HG03354 (cell line): ENCODE data around the gene RBM17.
"Not testable (repeated sequence)": the region's sequence is repeated elsewhere in the genome, so short reads cannot be mapped to it uniquely, and the experiment has no call there.

Source experiments
- ATAC-seq: cut with Tn5 transposase; IDR thresholded peaks from one replicate; pipeline ENCODE4 v1.9.1; 2021; ENCODE audit warnings: mild to moderate bottlenecking; ENCODE audit not compliant: unreplicated experiment, poor library complexity, severe bottlenecking

The RBM17 gene

DNA sequence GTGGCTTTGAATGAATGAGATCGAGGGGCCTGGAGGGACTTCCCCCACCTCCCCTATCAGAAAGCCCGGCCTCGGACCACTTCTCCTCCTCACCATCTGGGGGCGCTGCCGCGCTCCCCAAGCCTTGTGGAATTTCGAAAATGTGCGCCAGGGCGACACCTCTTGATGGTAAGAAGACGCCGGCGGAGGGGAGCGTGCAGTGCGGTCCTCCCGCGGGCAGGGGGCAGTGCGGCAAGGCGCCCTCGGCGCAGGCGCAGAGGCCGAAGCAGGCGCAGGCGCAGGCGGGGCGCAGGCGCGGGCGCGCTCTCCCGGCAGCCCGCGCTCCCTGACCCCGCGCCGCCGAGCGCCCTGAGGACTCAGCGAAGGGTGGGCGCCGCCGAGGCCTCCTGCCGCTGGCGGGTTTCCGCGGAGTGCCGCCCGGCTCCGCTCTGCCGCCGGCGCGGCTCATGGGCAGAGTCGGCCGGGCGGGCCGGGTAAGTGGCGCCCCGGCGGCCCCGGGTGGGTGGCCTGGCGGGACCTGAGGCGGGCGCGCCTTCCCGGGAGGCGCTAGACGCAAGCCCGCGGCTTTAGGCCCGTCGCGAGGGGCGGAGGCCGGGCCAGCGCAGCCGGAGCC, at the start of gene RBM17:
RBM17 (plus strand) TSS at position 314 of the 613 bp plus-strand sequence. CDS start 8,032 bp downstream, outside the sequence.
- ATAC-seq = peak; percentile 81

DNA sequence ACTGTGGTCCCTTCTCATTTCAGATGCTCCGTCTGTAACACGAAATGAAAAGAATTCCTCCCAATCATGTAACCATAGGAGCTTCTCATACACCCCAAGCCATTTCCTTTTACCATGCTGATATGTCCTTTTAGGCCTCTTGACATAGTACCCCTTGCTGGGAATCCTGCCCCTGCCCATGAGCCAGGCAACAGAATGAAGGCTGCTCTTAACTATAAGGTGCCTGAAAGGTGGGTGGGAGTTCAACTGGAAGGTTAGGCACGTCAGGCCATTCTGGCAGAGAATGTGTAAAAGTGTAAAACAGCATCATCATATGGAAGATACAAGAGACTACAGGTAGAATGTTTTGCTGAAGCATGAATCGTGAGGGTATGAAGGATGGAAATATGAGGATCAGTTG, 49.1 kb upstream of the RBM17 start:
- ATAC-seq = no peak

DNA sequence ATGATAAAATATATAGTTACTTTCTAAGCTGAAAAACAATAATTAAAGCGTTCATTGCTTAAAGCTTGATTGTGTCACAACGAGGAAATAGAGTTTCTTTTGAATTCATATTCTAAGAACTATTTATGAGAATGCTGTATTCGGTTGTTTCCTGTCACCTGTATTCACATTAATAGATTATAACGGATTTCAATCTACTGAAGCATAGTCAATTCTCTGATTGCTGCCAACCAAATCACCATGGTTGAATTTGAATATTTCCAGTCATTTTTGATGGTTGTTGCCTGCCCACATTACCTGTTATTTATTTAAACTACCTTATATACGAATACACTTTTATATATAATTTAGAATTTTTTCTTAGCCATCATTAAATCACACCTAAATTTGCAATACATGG, 48.6 kb upstream of the RBM17 start:
- no peak for ATAC-seq

DNA sequence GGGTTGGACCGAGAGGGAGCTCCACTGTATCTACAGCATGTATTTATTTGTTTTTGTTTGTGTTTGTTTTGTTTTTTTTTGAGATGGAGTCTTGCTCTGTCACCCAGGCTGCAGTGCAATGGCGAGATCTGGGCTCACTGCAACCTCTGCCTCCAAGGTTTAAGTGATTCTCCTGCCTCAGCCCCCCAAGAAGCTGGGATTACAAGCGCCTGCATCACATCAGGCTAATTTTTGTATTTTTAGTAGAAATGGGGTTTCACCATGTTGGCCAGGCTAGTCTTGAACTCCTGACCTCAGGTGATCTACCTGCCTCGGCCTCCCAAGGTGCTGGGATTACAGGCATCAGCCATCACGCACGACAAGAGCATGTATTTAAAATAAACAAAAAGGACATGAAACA, 45.5 kb upstream of the RBM17 start:
- ATAC-seq = not testable (repeated sequence)

DNA sequence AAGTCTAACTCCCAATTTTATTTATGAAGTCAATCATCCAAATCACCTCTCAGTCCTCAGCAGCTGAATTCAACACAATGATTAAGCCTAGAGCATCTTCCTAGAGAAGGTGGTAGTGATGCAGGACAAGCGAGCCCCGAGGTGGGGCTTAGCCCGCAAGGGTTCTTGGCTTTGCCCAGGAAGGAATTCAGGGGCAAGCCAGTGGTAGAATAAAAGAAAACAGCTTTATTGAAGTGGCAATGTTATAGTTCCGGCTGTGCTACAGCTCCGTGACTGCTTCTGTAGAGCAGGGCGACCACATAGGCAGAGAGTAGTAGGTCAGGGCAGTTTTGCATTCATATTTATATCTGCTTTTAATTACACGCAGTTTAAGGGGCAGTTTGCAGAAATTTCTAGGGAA, 44.8 kb upstream of the RBM17 start:
- ATAC-seq = no peak

- peak; percentile 60 for ATAC-seq
Observed at GRCh38 chr10:6044751-6045313, 44.0 kb upstream of the RBM17 start.

GRCh38 chr10:6045314-6045848, 43.5 kb upstream of the RBM17 start:
- peak; percentile 21 for ATAC-seq

- ATAC-seq = no peak
Observed at GRCh38 chr10:6045878-6046772, 42.7 kb upstream of the RBM17 start.

DNA sequence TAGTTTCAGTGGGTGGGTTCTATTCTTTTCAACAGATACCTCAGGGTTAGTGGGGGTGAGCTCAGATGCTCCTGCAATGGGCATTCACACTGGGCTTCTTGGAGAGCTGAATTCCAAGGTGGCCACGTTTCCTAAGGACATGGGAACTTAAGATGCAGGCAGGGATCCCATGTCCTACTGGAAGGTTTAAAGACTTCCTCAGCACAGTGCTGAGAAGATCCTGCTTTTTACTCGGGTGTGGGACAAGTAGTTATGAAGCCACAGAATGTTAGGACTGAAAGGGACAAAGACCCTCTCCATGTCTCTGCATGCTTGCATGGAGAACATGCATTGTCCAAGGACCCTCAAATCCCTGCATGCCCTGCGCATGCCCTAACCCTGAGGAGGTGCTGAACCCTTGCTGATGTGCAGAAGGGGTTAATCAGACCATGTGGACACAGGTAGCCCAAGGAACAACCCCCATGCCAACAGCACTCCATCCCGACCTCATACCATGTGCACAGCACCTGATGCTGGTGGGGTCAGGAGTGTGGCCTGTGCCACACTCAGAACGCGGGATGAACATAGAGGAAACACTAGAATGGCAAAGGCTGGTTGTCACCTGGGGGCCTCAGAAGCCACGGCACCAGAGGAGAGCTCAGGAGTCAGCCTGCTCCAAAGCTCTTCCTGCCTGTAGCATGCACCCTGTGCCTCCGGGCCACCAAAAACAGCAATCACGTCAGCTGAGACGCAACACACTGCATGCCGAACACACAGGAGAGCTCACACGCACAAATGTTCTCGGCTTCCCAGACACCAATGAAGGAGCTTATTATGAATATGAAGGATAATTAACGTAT, 41.8 kb upstream of the RBM17 start:
- no peak for ATAC-seq

GRCh38 chr10:6047847-6048246, 41.0 kb upstream of the RBM17 start:
- no peak for ATAC-seq

- no peak for ATAC-seq
Observed at GRCh38 chr10:6048281-6049030, 40.4 kb upstream of the RBM17 start.

DNA sequence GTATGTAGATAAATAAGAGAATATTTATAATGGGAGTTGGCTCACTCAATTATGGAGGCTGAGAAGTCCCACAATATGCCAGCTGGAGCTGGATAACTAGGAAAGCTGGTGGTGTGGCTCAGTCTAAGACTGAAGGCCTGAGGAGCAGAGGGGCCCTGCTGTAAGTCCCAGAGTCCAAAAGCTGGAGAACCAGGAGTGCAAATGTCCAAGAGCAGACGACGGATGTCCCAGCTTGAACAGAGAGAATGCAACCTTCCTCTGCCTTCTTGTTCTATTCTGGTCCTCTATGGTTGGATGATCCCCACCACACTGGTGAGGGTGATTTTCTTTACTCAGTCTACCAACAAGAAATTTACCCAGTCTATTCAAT, 39.8 kb upstream of the RBM17 start:
- ATAC-seq = no peak

GRCh38 chr10:6050801-6051445, 37.9 kb upstream of the RBM17 start:
- peak; percentile 72 for ATAC-seq

GRCh38 chr10:6052247-6053221, 36.3 kb upstream of the RBM17 start:
- ATAC-seq = peak; percentile 23

DNA sequence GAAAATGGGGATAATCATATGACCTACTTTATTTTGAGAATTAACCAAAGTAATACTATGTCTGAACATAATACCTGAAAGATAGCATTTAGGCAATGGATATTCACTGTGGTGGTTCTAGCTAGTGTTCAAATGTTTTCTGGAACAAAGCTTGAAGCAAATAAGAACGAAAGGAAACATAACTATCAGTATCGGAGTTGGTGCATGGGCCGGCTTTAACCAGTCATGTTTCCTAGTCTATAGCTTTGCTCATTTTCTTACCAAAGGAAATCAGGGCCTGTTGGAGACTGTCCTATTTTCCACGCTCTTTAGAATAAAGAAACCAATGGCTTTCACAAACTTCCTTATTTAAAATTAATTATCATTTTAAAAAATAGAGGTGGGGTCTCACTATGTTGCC, 35.5 kb upstream of the RBM17 start:
- no peak for ATAC-seq

- ATAC-seq = no peak
Observed at GRCh38 chr10:6053816-6054631, 34.8 kb upstream of the RBM17 start.

DNA sequence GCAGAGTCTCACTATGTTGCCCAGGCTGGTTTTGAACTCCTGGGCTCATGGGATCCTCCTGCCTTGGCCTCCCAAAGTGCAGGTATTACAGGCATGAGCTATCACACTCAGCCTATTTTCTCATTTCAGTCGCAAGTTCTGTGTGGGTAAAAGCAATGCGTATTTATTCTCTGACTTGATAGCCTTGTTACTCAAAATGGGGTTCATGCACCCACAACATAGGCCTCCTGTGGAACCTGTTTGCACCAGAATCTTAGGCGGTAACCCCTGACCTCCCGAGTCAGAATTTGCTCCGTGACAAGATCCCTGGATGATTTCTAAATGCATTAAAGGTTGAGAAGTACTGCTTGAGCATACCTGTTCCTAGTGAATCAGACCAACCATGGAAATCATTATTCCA, 34.0 kb upstream of the RBM17 start:
- ATAC-seq = no peak
